Stimulated activated CD8-positive, alpha-beta memory T cell treated with anti-CD3 and anti-CD28 coated beads, Interleukin-15, amount 100 ng/mL, for 4 hours (primary cell): ENCODE results near the gene SLC41A1.
A peak's percentile ranks its signal among the peaks of the same experiment; 100 is the strongest.

Experiments
- DNase-seq, 2 donors: peaks; one replicate each; pipeline ENCODE4 v3.0.0-alpha.2; 2020; ENCODE audit warnings: low read depth in 2 of 2

SLC41A1 gene

GRCh38 chr1:205754857-205755256 lies 58.1 kb downstream of the SLC41A1 start:
- no peak for DNase-seq

GRCh38 chr1:205751036-205751651 lies 61.9 kb downstream of the SLC41A1 start:
- no peak for DNase-seq

- peak; percentile 90 to 97 for DNase-seq
Observed at GRCh38 chr1:205750138-205751035, 62.6 kb downstream of the SLC41A1 start, which contains the start of gene NUCKS1. Gene NUCKS1, minus strand, starts transcription at chr1:205750182. Its CDS starts 209 bp downstream, at chr1:205749973.

GRCh38 chr1:205749234-205750137 lies 63.5 kb downstream of the SLC41A1 start:
- DNase-seq = peak; percentile 94 to 96

- no peak for DNase-seq
Observed at GRCh38 chr1:205748403-205749233, 64.4 kb downstream of the SLC41A1 start.

- DNase-seq = no peak
Observed at GRCh38 chr1:205746757-205747412, 66.1 kb downstream of the SLC41A1 start.

- no peak for DNase-seq
Observed at GRCh38 chr1:205744403-205744802, 68.6 kb downstream of the SLC41A1 start.

- DNase-seq = no peak
Observed at GRCh38 chr1:205743977-205744376, 69.0 kb downstream of the SLC41A1 start.

- no peak for DNase-seq
Observed at GRCh38 chr1:205741681-205742080, 71.3 kb downstream of the SLC41A1 start.

- no peak for DNase-seq
Observed at GRCh38 chr1:205739348-205740160, 73.4 kb downstream of the SLC41A1 start.
